ENCODE measurements around the gene FRAS1. TPM values are rescaled to one million over a fixed set of nuclear protein-coding genes. Genes with fewer than 3 reads are reported as not detected.

FRAS1 gene
- total RNA-seq, 1 experiment from 2014 or later, result 3.4 TPM

- Histone ChIP-seq H3K9ac (ENCODE audit: low read length) (no peak overlapping the region), H3K9me2 (replicated peaks; ENCODE audit: low read length) (no peaks in the 10 kb centered on the region)
- BruUV-seq (replicated peaks), result no TSS peak
Observed at GRCh38 chr4:78039678-78040077, 17.4 kb upstream of the FRAS1 start.

GRCh38 chr4:78040431-78040830 is 16.7 kb upstream of the FRAS1 start:
- DNase-seq (no peak), ATAC-seq (no peak)
- H3F3A ChIP-seq (ENCODE audit: low read length, unreplicated experiment), result no peaks in the 10 kb centered on the region
- no peaks in the 10 kb centered on the region for H3K27me3 ChIP-seq (ENCODE audit: low read length)
- TF ChIP-seq EZH2phosphoT487 (IDR thresholded peaks at IDR 0.05; ENCODE audit: borderline replicate concordance, low read length) (no peak), CTCF (conservative IDR thresholded peaks at IDR 0.05; ENCODE audit: low read depth, low read length) (no peak)
- H4K20me1 ChIP-seq (ENCODE audit: low read length), result no peaks in the 10 kb centered on the region
- no peaks in the 10 kb centered on the region for H3K36me3 ChIP-seq (ENCODE audit: low read depth, low read length)
- H3K4me1 ChIP-seq (ENCODE audit: insufficient read depth, low read length), result no peaks in the 10 kb centered on the region
- ChIA-PET CTCF (no interaction called here), POLR2A (ENCODE audit: unreplicated experiment) (no interaction called here)
- no peaks in the 10 kb centered on the region for H3K9me2 ChIP-seq (replicated peaks; ENCODE audit: low read length)
- no peak overlapping the region for H3K27ac ChIP-seq (ENCODE audit: low read length)
- no TSS peak for BruUV-seq (replicated peaks)
- intact Hi-C loops (cut with micrococcal nuclease), result no loop called here
- no peak overlapping the region for H2AFZ ChIP-seq (ENCODE audit: low read length)
- no peak overlapping the region for H3K4me2 ChIP-seq (ENCODE audit: low read length)
- no peak overlapping the region for H3K4me3 ChIP-seq (ENCODE audit: low read length)
- H3K9ac ChIP-seq (ENCODE audit: low read length), result no peak overlapping the region
- H3K9me3 ChIP-seq (ENCODE audit: low read length), result no peaks in the 10 kb centered on the region
- H3K79me2 ChIP-seq (ENCODE audit: low read length), result no peaks in the 10 kb centered on the region

More at GRCh38 chr4:78039678-78040077, 17.4 kb upstream of the FRAS1 start:
- no peaks in the 10 kb centered on the region for H3F3A ChIP-seq (ENCODE audit: low read length, unreplicated experiment)
- DNase-seq (no peak), ATAC-seq (no peak)
- no peaks in the 10 kb centered on the region for H3K36me3 ChIP-seq (ENCODE audit: low read depth, low read length)
- H4K20me1 ChIP-seq (ENCODE audit: low read length), result no peaks in the 10 kb centered on the region
- H3K27me3 ChIP-seq (ENCODE audit: low read length), result no peaks in the 10 kb centered on the region
- ChIA-PET POLR2A (ENCODE audit: unreplicated experiment) (no interaction called here), CTCF (no interaction called here)
- H3K79me2 ChIP-seq (ENCODE audit: low read length), result no peaks in the 10 kb centered on the region
- H2AFZ ChIP-seq (ENCODE audit: low read length), result no peak overlapping the region
- H3K27ac ChIP-seq (ENCODE audit: low read length), result no peak overlapping the region
- no peak for TF ChIP-seq CTCF (conservative IDR thresholded peaks at IDR 0.05; ENCODE audit: low read depth, low read length)
- no peak for TF ChIP-seq EZH2 (IDR thresholded peaks at IDR 0.05; ENCODE audit: low read length, unreplicated experiment)
- TF ChIP-seq EZH2phosphoT487 (IDR thresholded peaks at IDR 0.05; ENCODE audit: borderline replicate concordance, low read length), result no peak
- no peak overlapping the region for H3K4me2 ChIP-seq (ENCODE audit: low read length)
- no peaks in the 10 kb centered on the region for H3K4me1 ChIP-seq (ENCODE audit: insufficient read depth, low read length)
- H3K4me3 ChIP-seq (ENCODE audit: low read length), result no peak overlapping the region
- no peaks in the 10 kb centered on the region for H3K9me3 ChIP-seq (ENCODE audit: low read length)
- intact Hi-C loops (cut with micrococcal nuclease), result no loop called here

GRCh38 chr4:78047366-78047765 is 9.8 kb upstream of the FRAS1 start:
- Histone ChIP-seq H3K36me3 (ENCODE audit: low read depth, low read length) (no peaks in the 10 kb centered on the region), H4K20me1 (ENCODE audit: low read length) (no peaks in the 10 kb centered on the region), H3K79me2 (ENCODE audit: low read length) (no peaks in the 10 kb centered on the region), H3K4me2 (ENCODE audit: low read length) (no peak overlapping the region), H3K9ac (ENCODE audit: low read length) (no peak overlapping the region), H2AFZ (ENCODE audit: low read length) (no peak overlapping the region), H3K4me3 (ENCODE audit: low read length) (no peak overlapping the region), H3K27me3 (ENCODE audit: low read length) (peaks cover 11% of the 10 kb centered on the region; the same call in 1 of the 2 replicates), H3K9me2 (replicated peaks; ENCODE audit: low read length) (no peaks in the 10 kb centered on the region), H3F3A (ENCODE audit: low read length, unreplicated experiment) (no peaks in the 10 kb centered on the region), H3K4me1 (ENCODE audit: insufficient read depth, low read length) (no peaks in the 10 kb centered on the region), H3K27ac (ENCODE audit: low read length) (no peak overlapping the region), H3K9me3 (ENCODE audit: low read length) (no peaks in the 10 kb centered on the region)
- TF ChIP-seq EZH2phosphoT487 (IDR thresholded peaks at IDR 0.05; ENCODE audit: borderline replicate concordance, low read length), result no peak
- TF ChIP-seq EZH2 (IDR thresholded peaks at IDR 0.05; ENCODE audit: low read length, unreplicated experiment), result no peak
- TF ChIP-seq CTCF (conservative IDR thresholded peaks at IDR 0.05; ENCODE audit: low read depth, low read length), result no peak
- DNase-seq, result no peak
- intact Hi-C loops (cut with micrococcal nuclease), result no loop called here
- CTCF ChIA-PET, result no interaction called here
- no peak for ATAC-seq
- POLR2A ChIA-PET (ENCODE audit: unreplicated experiment), result no interaction called here
- BruUV-seq (replicated peaks), result no TSS peak

All from PC-3 (cell line).